NCI-H526 (cell line): ENCODE data around the gene ARID1A.

Experiments used
- DNase-seq, 2 experiments: peaks; one replicate each; lab custom pipeline; 2025; lab: John Stamatoyannopoulos, UW

Gene ARID1A

DNA sequence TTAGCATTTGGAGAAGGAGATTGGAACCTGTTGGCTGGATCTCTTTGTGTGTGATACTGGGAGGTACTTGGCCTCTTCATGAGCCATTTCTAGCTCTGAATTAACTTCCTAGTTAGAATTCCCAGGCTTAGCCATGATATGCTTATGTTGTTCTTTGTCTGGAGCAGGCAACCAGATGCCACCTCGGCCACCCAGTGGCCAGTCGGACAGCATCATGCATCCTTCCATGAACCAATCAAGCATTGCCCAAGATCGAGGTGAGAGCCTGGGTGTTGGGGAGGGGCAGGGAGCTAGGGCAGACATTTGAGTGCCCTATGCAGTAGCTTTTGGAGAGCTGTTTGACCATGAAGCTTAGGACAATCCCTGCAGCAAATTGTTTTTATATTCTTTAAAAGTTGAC lies 65.4 kb downstream of the ARID1A start:
- no peak for DNase-seq

- DNase-seq: no peak
Measured at GRCh38 chr1:26767714-26768113, 71.9 kb downstream of the ARID1A start.

DNA sequence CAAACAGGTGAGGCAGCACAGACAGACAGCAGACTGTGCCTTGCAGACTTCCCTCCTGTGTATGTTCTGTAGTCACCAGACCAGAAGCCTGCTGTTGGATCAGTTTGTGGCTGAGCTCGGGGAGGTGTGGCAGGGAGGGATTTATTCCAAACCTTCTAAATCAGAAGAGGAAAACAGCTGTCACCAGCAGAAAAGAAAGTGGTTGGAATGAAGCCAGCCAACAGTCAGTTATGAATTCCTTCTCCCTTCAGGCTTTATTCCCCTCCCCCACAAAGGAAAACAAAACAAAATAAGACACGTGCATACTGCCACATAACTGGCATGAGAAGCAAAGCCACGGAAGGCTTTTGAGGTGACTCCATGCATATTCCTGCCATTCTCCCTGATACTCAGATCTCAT lies 72.9 kb downstream of the ARID1A start:
- no peak for DNase-seq

- no peak for DNase-seq
Measured at GRCh38 chr1:26771285-26771642, 75.4 kb downstream of the ARID1A start.

GRCh38 chr1:26771643-26772321 lies 76.0 kb downstream of the ARID1A start:
- peak in 1 of 2 experiments; percentile 46 for DNase-seq

GRCh38 chr1:26772687-26773086 lies 76.9 kb downstream of the ARID1A start:
- no peak for DNase-seq

GRCh38 chr1:26774462-26774861 lies 78.6 kb downstream of the ARID1A start:
- no peak for DNase-seq

GRCh38 chr1:26775666-26776065 lies 79.9 kb downstream of the ARID1A start:
- DNase-seq: no peak

- DNase-seq: no peak
Measured at GRCh38 chr1:26779098-26779668, 83.4 kb downstream of the ARID1A start.

DNA sequence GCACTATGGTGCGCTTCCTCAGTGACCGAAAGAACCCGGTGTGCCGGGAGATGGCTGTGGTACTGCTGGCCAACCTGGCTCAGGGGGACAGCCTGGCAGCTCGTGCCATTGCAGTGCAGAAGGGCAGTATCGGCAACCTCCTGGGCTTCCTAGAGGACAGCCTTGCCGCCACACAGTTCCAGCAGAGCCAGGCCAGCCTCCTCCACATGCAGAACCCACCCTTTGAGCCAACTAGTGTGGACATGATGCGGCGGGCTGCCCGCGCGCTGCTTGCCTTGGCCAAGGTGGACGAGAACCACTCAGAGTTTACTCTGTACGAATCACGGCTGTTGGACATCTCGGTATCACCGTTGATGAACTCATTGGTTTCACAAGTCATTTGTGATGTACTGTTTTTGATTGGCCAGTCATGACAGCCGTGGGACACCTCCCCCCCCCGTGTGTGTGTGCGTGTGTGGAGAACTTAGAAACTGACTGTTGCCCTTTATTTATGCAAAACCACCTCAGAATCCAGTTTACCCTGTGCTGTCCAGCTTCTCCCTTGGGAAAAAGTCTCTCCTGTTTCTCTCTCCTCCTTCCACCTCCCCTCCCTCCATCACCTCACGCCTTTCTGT lies 84.6 kb downstream of the ARID1A start:
- DNase-seq: peak; percentile 52 to 62

DNA sequence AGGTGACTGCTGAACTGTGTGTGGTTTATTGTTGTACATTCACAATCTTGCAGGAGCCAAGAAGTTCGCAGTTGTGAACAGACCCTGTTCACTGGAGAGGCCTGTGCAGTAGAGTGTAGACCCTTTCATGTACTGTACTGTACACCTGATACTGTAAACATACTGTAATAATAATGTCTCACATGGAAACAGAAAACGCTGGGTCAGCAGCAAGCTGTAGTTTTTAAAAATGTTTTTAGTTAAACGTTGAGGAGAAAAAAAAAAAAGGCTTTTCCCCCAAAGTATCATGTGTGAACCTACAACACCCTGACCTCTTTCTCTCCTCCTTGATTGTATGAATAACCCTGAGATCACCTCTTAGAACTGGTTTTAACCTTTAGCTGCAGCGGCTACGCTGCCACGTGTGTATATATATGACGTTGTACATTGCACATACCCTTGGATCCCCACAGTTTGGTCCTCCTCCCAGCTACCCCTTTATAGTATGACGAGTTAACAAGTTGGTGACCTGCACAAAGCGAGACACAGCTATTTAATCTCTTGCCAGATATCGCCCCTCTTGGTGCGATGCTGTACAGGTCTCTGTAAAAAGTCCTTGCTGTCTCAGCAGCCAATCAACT lies 85.5 kb downstream of the ARID1A start:
- no peak for DNase-seq

DNA sequence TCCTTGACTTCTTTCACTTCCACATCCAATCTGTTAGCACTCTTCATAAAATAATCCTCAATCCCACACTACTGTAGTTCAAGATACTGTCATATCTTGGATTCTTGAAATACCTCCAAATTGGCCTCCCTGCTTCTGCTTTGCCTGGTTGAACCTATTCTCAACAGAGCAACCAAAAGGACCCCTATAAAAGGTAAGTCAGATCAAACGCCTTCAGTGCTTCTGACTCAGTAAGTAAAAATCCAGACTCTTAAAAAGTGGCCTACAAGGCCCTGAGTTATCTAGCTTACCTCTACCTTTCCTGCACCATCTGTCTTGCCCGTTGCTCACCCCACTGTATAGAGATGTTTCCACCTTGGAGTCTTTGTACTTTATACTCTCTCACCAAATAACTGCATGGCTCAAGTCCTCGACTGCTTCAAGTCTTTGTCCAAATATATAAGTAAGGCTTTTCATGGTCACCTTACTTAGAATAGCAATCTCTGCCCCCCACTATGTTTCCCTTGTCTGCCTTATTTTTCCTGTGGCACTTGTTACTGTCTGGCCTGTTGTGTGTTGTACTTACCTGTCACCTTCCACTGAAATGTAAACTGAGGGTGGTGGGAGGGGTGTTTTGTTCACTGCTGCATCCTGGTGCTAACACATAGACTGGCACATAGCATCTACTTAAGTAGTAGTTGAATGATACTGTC lies 86.9 kb downstream of the ARID1A start:
- no peak for DNase-seq

GRCh38 chr1:26783646-26784022 lies 87.8 kb downstream of the ARID1A start:
- DNase-seq: no peak

DNA sequence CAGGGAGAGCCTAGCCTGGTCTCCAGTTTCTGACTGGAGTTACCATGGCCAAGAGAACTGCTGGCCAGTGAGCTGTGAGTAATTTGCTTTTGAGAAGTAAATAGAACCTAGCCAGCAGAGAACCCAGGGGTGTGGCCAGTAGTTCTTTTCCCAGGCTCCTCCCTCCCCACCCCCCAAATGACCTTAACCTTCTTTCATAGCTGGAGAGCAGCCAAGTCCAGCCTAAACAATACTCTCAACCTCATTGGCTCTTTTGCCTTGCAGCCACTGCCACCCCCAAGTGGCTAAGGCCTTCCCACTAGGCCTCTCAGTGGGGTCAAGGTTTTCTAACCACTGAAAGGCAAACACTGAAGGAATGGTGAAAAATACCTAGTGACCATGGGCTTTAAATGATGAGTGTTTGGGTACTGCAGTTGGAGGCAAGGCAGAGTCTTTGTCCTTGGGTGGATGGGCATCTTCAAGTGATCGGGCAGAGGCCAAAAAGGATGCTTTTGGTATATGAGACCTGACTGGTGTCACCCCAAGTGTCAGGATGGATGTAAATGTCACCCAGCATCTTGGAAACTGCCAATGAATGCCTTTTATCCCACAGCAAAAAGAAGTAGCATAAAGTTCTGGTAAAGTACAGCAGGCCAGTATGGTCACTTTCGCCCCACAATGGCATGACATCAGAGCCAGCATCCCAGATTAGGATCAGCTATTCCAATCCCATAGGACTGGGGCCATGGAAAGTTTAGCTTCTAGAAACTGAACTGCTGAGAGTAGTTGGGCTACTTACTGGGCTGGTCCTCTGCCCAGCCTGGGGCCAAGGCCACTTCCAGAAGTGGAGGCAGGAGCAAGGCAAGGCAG lies 88.4 kb downstream of the ARID1A start:
- peak in 1 of 2 experiments; percentile 16 for DNase-seq

- no peak for DNase-seq
Measured at GRCh38 chr1:26784886-26785285, 89.1 kb downstream of the ARID1A start.

GRCh38 chr1:26785611-26786436 lies 90.0 kb downstream of the ARID1A start:
- no peak for DNase-seq

DNA sequence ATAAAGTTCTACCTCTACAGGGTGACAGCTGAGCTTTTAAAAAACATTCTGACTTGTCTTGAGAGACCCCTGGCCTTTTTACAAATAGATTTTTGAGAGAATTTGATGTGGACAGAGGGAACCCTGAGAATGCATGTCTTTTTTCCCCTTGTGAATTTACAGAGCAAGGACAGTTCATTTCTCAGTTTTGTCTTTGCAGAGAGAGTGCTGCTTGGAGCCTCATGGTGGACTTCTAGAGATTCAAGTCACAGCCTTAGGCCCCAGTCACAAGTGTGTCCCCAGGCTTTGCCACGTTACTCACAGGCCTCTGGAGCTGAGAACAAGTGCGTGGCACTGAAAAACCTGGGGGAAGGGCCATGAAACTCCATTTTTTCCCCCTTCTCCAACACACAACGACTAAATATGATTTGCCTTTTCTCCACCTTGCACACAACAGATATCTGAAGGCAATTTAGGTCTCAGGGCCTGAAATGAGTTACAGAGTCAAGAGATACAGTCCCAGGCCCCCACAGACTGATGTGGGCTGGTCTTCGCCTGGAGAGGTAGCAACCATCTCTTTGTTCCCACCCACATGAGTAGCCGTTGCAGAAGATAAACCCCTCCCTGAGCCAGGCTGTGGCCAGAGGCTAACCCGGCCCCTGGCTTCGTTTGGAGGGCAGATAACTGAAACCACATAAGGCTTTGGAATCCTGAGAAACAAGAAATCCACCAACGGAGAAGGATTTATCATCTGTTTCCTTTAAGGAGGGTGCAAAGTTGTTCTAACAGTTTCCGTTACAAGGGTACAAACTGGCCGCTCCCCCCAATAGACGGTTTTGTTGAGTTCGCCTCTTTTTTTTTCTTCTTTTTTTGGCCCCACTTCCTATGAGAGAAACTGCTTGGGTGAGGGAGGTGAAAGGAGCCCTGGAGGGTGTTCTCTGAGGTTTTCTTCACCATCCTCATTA lies 90.9 kb downstream of the ARID1A start:
- DNase-seq: peak; percentile 14 to 73

GRCh38 chr1:26787381-26787705 lies 91.5 kb downstream of the ARID1A start:
- DNase-seq: no peak

GRCh38 chr1:26787706-26788514 lies 92.1 kb downstream of the ARID1A start, which contains the start of gene PIGV:
TSS of gene PIGV (plus strand) at chr1:26787950. CDS start at chr1:26790816, 2,866 bp downstream.
- DNase-seq: peak; percentile 81 to 93
